Measurements from ENCODE around the gene CDK16.

The CDK16 gene

GRCh38 chrX:47186096-47186740, 32.3 kb upstream of the CDK16 start:
- DNase-seq (ENCODE audit: low read depth in 2 of 2): no peak

GRCh38 chrX:47187106-47187677, 31.3 kb upstream of the CDK16 start:
- DNase-seq (ENCODE audit: low read depth in 2 of 2): no peak

GRCh38 chrX:47189906-47190305, 28.6 kb upstream of the CDK16 start:
- DNase-seq (ENCODE audit: low read depth in 2 of 2): no peak

- DNase-seq (ENCODE audit: low read depth in 2 of 2): peak; percentile 43 to 60
Measured at GRCh38 chrX:47190445-47191269, 27.8 kb upstream of the CDK16 start.

- peak in 1 of 2 donors; percentile 20 for DNase-seq (ENCODE audit: low read depth in 2 of 2)
Measured at GRCh38 chrX:47191331-47191730, 27.1 kb upstream of the CDK16 start.

GRCh38 chrX:47191806-47192401, 26.6 kb upstream of the CDK16 start:
- DNase-seq (ENCODE audit: low read depth in 2 of 2): no peak

GRCh38 chrX:47193475-47194193, 24.8 kb upstream of the CDK16 start, which contains the start of gene UBA1:
TSS of gene UBA1 (plus strand) at chrX:47193829. CDS start at chrX:47198803, 4,974 bp downstream.
- DNase-seq (ENCODE audit: low read depth in 2 of 2): peak; percentile 79 to 97

GRCh38 chrX:47194194-47194787, 24.2 kb upstream of the CDK16 start:
- no peak for DNase-seq (ENCODE audit: low read depth in 2 of 2)

GRCh38 chrX:47196098-47196497, 22.4 kb upstream of the CDK16 start:
- no peak for DNase-seq (ENCODE audit: low read depth in 2 of 2)

- DNase-seq (ENCODE audit: low read depth in 2 of 2): no peak
Measured at GRCh38 chrX:47197526-47197925, 21.0 kb upstream of the CDK16 start.

GRCh38 chrX:47198026-47198686, 20.3 kb upstream of the CDK16 start:
- DNase-seq (ENCODE audit: low read depth in 2 of 2): no peak

- no peak for DNase-seq (ENCODE audit: low read depth in 2 of 2)
Measured at GRCh38 chrX:47198687-47199080, 19.8 kb upstream of the CDK16 start.

GRCh38 chrX:47199286-47199685, 19.2 kb upstream of the CDK16 start:
- DNase-seq (ENCODE audit: low read depth in 2 of 2): no peak

GRCh38 chrX:47200385-47201150, 17.9 kb upstream of the CDK16 start:
- no peak for DNase-seq (ENCODE audit: low read depth in 2 of 2)

GRCh38 chrX:47201345-47201944, 17.0 kb upstream of the CDK16 start:
- no peak for DNase-seq (ENCODE audit: low read depth in 2 of 2)

- DNase-seq (ENCODE audit: low read depth in 2 of 2): no peak
Measured at GRCh38 chrX:47202316-47202715, 16.2 kb upstream of the CDK16 start.

GRCh38 chrX:47202877-47203276, 15.6 kb upstream of the CDK16 start:
- no peak for DNase-seq (ENCODE audit: low read depth in 2 of 2)

- DNase-seq (ENCODE audit: low read depth in 2 of 2): no peak
Measured at GRCh38 chrX:47204970-47205369, 13.5 kb upstream of the CDK16 start.

GRCh38 chrX:47206316-47206715, 12.2 kb upstream of the CDK16 start:
- DNase-seq (ENCODE audit: low read depth in 2 of 2): no peak

GRCh38 chrX:47208108-47208507, 10.4 kb upstream of the CDK16 start:
- DNase-seq (ENCODE audit: low read depth in 2 of 2): no peak
